GM18868 (cell line): ENCODE data around the gene EFCAB8.
"Not testable (repeated sequence)": the region's sequence is repeated elsewhere in the genome, so short reads cannot be mapped to it uniquely, and the experiment has no call there.

Experiments used
- ATAC-seq: cut with Tn5 transposase; IDR thresholded peaks from one replicate; pipeline ENCODE4 v1.9.1; 2021; ENCODE audit warnings: mild to moderate bottlenecking, moderate library complexity; ENCODE audit not compliant: unreplicated experiment

EFCAB8 gene

DNA sequence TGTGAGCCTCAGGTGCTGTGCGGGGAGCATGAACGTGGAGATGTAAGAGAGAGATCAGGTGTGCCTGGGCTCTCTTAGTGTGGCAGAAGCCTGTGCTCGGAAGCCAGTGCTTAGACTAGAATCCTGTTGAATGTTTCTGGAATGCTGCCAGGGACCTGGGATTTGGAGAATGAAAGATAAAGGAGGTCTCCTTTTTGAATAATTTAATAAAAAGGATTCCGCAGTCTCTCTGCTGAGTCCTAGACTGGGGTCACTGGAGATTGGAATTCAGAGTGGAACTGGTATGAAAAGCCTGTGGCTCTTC lies 18.8 kb upstream of the EFCAB8 start:
- ATAC-seq = no peak

DNA sequence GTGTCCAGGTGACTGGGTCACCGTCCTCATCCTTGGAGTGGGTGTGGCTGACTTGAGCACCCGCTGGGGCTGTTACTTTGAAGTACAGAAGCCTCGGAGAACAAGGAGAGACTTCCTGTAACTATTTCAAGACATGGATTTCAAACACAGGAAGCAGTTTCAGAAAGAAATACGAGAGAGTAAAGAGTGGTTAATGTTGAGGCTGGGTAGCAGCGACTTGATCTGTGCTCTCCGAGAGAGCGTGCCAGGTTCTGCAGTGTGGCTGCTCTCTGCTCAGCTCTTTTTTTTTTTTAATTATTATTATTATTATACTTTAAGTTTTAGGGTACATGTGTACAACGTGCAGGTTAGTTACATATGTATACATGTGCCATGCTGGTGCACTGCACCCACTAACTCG lies 17.5 kb upstream of the EFCAB8 start:
- no peak for ATAC-seq

DNA sequence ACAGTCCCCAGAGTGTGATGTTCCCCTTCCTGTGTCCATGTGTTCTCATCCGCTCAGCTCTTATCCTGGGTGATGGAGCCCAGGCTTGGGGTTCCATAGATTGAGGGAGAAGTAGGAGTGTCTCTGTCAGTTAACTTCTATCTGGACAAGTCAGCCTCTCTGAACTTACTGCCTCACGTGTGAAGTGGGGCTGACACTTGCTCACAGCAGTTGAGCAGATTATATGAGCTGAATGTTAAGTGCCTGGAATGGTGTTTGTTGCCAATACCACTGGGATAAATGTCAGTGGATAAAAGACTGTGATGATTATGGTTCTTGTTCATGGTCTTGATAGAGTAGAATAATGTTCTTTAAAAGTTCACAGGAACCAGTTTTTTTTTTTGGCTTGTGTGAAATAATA lies 17.1 kb upstream of the EFCAB8 start:
- no peak for ATAC-seq

DNA sequence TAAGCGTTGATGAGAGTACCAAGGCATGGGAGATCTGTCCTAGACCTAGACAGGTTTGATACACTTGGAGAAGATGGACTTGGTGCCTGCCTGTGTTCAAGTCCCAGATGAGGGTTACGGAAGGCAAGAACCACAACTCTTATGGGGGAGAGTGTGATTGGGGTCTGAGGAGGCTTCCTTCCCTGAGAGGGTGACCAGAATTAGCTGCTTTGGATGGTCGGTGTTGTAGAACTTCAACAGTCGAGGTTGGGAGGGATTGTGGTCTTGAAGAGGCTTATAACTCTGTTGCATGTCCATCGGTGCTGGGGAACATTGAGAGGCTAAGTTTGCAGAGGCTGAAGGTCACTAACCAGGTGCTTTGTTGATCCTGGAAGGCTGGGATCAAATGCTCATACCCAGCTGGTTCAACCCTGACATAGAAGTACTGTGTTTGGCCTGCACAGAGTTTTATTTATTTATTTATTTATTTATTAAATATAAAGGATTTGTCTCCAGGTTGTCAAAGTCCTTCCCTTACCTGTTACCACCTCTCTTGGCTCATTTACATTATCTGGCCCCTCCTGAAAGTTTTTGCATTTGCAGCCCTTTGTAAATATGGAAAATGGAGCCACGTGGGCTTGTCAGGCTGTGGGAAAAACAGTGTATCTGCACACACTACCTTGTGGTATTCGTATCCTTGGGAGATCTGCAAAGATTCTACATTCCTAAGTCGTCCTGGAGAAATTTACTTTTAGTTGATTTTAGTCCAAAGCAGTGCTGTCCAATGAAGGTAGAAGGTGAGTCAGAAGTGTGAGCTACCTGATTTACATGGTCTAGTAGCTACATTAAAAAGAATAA lies 15.8 kb upstream of the EFCAB8 start:
- no peak for ATAC-seq

DNA sequence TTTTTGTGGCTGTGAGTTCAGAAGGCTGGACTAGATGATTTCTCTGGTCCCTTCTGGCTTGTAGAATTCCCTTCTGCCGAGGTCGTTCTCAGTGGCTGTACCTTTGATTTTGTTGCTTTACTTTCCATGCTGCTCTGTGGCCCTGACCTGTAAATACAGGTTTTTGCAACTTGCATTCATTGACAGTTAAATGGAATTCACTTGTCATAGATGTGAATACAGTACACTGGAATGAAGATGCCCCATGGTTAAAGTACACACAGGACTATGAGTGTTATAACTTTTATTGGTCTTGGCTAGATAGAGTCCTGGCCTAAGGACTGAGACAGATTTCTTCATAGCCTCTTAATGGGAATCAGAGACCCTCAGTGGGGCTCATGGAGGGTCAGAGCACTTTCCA lies 12.9 kb upstream of the EFCAB8 start:
- no peak for ATAC-seq

DNA sequence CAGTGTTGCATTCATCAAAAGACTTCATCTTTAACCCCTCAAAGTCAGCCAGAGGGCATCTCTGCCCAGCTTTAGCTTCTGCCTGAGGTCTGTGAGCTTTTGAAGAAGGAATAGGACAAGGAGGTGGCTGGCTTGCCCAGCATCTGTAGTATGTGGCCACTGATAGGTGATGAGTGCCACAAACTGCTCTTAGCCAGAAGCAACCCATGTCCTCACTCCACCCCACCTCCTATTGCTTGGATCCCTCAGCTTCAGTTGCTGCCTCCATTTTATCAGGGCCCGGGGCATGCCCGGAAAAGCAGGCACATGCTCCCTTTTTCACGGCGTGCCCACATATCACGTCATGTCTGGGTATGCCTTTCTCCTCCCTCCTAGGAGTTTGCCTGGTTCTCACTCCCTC lies 11.9 kb upstream of the EFCAB8 start:
- ATAC-seq = no peak

DNA sequence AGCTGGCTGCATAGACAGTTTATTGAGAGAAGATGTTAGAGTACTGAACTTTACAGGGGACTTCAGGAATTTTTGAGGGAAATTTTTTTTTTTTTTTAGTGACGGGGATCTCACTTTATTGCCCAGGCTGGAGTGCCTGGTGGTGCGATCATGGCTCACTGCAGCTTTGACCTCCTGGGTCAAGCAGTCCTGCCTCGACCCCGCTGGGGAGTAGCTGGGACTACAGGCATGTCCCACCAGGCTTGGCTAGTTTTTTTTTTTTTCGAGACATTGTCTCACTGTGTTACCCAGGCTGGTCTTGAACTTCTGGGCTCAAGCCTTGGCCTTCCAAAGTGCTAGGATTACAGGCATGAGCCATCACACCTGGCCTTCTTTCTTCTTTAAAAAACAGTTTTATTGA lies 10.8 kb upstream of the EFCAB8 start:
- ATAC-seq = no peak

DNA sequence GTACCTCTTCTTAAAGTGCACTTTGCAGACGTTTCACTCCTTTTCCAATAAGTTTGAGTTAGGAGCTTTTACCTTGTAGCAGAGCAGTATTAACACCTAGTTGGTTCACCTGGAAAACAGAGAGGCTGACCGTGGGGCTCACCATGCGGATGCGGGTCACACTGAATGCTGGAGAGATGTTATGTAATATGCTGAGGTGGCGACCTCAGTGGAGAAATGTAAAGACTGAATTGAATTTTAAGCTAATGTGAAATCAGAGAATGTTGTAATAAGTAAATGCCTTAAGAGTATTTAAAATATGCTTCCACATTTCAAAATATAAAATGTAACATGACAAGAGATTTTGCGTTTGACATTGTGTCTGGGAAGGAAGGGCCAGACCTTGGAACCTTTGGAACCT lies 9.9 kb upstream of the EFCAB8 start:
- ATAC-seq = no peak

DNA sequence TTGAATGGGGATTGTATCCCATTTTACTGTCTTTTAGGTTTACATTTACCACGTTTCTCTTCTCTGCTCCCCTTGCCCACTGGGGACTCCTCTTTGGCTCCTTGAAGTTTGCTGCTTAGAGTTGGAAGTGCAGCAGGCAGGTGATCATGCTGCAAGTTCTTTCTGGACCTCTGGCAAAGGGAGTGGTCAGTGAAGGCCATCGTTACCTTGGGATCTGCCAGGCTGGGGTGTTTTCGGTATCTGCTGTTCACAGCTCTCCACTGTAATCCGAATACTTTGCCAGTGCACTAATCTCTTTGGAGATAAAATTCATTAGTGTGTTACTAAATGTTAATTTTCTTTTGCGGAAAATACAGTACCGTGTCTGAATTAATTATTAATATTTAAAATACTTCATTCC lies 9.1 kb upstream of the EFCAB8 start:
- no peak for ATAC-seq

DNA sequence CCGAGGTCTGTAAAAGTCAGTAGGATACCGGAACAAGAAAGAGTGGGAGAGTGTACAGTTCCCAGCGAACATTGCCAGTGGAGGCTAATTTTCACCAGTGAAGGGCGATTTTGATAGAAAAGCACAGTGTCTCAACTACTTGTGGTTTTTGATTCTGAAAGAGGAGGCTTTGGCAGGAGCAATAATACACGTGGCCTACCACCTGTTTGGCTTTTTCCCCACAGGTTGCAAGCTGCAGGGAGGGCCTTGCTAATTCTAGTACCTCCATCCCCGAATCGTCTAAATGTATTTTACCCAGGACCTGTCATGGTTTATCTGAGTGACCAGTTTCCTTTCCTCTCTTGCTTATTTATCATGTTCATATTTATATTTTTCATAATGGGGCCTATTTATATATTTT lies 3.3 kb upstream of the EFCAB8 start:
- ATAC-seq = no peak

DNA sequence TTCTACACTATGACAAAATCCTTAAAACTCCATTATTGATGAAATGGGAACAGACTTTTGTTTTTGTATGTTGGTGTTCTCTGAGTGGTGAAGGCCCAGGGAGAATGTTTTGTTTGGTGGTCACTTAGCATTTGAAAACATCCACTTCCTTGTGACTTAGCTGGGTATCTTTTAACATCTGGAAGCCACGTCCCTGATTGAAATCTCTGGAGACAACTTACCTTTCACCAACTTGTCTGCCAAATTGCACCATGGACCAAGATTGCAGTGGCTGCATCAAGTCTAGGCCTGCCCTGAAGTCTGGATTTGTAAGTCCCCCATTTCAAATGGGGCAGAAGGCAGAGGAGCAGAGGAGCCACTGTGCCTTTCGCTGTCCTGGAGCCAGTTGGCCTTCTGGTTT lies 534 bp upstream of the EFCAB8 start:
- no peak for ATAC-seq

DNA sequence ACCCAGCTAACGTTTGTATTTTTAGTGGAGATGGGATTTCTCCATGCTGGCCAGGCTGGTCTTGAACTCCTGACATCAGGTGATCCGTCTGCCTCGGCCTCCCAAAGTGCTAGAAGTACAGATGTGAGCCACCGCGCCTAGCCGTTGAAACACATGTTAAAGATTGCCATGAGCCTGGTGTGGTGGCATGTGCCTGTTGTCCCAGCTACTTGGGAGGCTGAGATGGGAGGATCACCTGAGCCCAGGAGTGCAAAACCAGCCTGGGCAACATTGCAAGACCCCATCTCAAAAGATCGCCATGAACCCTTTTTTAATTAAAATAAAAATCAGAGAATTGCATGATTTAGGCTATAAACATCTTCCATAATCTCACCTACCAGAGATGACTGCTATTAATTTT lies 2.7 kb downstream of the EFCAB8 start:
- no peak for ATAC-seq

DNA sequence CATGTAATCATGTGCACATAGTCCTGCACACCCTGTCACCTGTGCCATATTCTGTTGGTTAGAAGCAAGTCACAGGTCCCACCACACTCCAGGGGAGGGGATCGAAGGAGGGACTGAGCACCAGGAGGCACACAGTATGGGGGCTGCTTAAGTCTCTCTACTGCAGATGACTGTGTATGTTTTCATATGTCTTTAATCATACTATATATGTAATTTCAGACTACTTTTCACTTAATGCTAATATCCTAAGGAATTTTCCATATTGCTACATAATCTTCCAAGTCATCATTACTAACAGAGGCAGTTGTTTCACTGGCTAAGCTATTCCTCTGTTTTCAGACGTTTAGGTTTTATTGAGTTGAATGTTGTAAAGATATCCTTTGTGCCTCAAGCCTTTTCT lies 10.8 kb downstream of the EFCAB8 start:
- ATAC-seq = no peak

DNA sequence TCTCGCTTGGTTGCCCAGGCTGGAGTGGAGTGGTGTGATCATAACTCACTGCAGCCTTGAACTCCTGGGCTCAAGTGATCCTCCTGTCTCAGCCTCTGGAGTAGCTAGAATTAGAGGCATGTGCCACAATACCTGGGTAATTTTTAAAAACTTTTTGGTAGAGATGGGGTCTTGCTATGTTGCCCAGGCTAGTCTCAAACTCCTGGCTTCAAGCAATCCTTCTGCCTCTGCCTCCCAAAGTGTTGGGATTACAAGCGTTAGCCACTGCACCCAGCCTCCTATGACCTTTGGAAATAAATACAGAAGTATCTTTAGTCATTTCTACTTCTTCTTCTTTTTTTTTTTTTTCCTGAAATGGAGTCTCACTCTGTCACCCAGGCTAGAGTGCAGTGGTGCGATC lies 11.8 kb downstream of the EFCAB8 start:
- not testable (repeated sequence) for ATAC-seq

DNA sequence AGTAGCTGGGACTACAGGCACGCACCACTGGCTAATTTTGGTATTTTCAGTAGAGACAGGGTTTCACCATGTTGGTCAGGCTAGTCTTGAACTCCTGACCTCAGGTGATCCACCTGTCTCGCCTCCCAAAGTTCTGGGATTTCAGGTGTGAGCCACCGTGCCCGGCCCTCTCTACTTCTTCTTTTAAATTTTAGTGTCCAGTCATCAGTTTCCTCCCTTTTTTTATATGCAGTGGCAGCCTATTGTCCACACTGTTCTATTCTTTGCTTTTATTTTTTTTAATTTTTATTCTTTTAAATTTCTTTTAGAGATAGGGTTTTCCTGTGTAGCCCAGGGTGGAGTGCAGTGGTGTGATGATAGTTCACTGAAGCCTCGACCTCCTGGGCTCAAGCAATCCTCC lies 12.3 kb downstream of the EFCAB8 start:
- ATAC-seq = no peak

DNA sequence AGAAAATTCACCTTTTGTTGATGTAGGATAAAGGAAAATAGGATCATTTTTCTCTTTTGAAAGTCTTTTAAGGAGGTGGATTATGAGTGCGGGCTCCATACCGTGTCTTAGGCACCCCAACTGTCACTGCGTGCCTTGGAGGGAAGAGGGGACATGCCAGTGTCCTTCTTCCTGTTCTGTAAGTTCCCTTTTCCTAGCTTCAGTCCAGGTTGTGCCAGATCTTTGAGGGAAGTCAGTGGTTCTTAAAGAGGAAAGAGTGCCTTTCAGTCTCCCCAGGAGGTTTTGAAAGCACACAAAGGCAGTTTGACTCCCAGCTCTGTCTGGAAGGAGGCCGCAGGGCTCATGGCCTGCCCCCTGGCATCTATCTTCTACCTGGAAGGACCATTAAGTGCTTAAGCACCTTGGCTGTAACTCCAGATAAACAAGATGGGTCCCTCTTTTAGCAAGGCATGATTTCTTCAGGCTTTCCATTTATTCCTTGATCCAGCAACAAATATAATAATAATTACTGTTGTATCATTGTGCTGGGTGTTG lies 13.0 kb downstream of the EFCAB8 start:
- ATAC-seq = no peak

DNA sequence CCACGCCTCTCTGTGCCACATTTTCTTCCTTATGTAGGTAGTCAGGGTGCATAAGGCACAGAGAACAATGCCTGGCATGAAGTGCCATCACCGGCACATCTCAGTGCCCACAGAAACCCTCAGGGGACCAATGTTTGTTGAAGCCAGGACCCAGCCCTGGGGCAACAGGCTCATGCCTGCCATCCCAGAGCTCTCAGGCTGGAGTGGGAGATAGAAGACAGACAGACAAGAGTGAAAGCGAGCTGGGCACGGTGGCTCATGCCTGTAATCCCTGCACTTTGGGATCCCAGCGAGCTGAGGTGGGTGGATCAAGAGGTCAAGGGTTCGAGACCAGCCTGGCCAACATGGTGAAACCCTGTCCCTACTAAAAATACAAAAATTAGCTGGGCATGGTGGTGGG lies 13.5 kb downstream of the EFCAB8 start:
- ATAC-seq = no peak

DNA sequence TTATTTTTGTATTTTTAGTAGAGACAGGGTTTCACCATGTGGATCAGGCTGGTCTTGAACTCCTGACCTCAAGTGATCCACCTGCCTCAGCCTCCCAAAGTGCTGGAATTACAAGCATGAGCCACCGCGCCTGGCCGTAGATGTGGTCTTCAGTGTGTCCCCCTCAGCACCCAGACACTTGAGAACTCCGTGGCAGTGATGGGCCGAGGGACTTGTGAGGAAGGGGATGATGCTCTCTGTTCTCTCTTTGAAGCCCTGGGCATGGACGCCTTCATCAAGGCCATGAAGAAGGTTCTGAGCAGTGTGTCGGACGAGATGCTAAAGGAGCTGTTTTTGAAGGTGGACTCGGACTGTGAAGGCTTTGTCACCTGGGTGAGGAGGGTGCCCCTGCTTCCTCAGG lies 16.9 kb downstream of the EFCAB8 start:
- no peak for ATAC-seq

DNA sequence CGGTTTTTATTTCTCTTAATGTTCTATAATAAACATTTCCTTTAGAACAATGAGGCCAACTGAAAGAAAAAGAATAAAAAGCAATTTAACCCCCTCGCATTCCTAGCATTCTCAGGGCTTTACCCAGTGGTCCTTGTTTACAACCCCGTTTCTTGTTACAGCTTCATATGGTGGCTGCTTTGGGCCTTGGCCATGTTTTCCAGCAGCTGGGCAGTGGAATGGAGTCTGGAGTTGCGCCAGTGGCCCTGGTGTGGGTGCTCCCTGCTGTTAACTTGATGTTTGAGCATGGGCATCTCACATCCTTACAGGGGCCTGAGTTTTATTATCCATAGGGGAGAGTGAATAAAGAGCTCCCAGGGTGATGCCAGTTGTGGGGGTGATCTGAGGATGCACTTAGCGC lies 18.8 kb downstream of the EFCAB8 start:
- ATAC-seq = no peak

DNA sequence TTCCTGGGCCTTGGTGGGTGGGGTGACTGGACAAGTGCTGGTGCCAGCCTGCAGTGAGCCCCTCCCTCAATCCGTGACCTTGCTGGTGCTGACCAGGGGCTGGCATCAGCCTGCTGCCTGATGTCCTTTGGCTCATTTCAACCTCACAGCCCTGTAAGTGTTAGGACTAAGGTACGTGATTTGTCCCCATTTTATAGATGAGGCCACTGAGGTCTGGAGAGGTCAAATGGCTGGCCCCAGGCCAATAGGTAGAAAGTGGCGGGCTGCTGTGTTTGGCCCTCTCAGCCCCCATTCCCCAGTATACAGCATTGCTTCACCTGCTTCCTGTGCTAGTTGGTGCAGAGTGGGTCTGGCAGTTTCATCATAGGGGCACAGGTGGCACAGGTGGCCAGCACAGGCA lies 20.1 kb downstream of the EFCAB8 start:
- ATAC-seq = no peak

DNA sequence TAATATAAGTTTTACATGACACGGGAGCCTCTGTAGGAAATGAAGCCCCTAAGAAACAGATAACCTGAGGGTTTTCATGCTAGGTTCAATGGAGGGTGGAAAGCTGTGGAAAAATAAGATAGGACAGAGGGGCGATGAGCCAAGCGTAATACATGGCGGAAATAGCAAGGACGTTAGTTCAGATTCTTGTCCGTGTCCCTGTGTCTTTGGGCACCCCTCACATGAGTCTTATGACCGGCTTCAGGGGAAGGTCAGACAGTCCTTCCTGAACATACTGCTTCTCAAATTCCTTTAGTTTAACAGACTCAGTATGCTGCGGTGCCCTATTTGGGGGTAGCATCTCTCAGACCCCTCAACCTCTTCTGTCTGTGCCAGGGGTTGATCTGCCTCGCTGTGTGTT lies 20.8 kb downstream of the EFCAB8 start:
- no peak for ATAC-seq

DNA sequence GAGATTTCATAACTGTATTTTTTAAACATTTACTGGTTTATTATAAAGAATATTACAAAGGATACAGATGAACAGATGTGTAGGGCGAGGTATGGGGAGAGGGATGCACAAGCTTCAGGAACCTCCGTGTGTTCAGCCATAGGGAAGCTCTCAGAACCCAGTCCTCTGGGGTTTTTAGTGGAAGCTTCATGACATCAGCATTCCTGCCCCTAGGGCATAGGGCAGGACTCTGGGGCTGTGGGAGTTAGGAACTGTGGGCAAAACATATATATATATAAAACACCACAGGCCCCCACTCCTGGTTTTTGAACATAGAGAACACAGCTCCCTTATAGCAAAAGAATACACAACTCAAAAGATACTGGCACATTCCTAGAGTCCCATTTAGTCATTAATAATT lies 21.9 kb downstream of the EFCAB8 start:
- no peak for ATAC-seq

DNA sequence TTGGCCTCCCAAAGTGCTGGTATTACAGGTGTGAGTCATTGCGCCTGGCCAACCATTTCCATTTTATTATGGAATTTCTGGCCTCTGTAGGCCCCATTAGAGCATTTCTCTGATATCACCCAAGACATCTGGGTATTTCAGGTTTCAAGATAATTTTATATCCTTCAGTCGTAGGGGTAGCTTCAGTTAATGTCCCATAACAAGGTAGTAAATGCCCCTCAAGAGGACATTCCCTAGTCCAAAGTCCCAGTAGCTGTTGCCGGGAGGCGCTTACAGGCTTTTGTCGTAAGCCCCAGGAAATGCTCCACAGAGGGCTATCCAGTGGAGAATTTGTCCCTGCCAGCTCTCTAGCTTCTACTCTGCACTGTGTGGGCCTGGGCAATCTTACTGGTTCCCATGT lies 24.4 kb downstream of the EFCAB8 start:
- ATAC-seq = no peak
